HAP-1 (cell line): ENCODE results near the gene SYNDIG1L.

Source experiments
- DNase-seq, 2 experiments: peaks; one replicate each; pipeline ENCODE4 v3.0.0-alpha.2; 2016 to 2020; ENCODE audit warnings: low spot score in 2 of 2
- H3K27me3 ChIP-seq: fragments of 250-450 bp; sonication (Bioruptor Pico); 2 replicates; pipeline ENCODE4 v1.5.1; 2020; ENCODE audit warnings: low read depth, mild to moderate bottlenecking, moderate library complexity
- H3K36me3 ChIP-seq: fragments of 250-450 bp; sonication (Bioruptor Pico); replicated peaks from 2 replicates; pipeline ENCODE4 v1.5.1; 2020; ENCODE audit warnings: mild to moderate bottlenecking
- H3K4me1 ChIP-seq: fragments of 250-450 bp; sonication (Bioruptor Pico); 2 replicates; pipeline ENCODE4 v1.5.1; 2020; ENCODE audit warnings: mild to moderate bottlenecking
- H3K4me3 ChIP-seq: fragments of 250-450 bp; sonication (Bioruptor Pico); 2 replicates; pipeline ENCODE4 v1.5.1; 2020; ENCODE audit warnings: mild to moderate bottlenecking, moderate library complexity
- H3K9me3 ChIP-seq: fragments of 250-450 bp; sonication (Bioruptor Pico); 2 replicates; pipeline ENCODE4 v1.5.1; 2020; ENCODE audit warnings: mild to moderate bottlenecking, moderate library complexity
- in situ Hi-C: fragments of 300-500 bp; cut with MboI; formaldehyde crosslinking; loops from 3 replicates; pipeline ENCODE4 v1.14.3; 2020; ENCODE audit warnings: low sequenced_read_pairs, inconsistent platforms, mixed read lengths

The SYNDIG1L gene

DNA sequence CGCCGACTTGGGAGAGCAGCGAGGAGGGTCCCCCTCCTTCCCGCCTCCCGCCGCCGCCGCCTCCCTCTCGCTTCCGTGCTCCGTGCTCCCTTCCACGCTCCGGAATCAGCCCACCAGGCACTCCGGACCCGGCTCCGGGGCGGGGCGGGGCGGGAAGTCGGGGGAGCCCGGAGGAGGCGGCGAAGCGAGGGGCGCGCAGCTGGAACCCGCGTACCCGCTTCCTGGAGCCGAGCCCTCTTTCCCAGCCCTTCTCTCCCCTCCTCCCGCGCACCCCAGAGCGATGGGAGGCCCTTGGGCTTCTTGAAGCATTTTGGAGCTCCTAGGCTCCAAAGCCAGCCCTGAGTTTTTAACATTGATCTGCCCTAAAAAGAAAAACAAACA is at the start of gene SYNDIG1L:
Gene SYNDIG1L (minus strand): TSS at position 9 of the 381 bp plus-strand sequence. CDS start 16,466 bp downstream, outside the sequence.
- Histone ChIP-seq H3K27me3 (peaks cover 32% of the 10 kb centered on the region), H3K4me3 (no peak within 1 kb of the TSS)

DNA sequence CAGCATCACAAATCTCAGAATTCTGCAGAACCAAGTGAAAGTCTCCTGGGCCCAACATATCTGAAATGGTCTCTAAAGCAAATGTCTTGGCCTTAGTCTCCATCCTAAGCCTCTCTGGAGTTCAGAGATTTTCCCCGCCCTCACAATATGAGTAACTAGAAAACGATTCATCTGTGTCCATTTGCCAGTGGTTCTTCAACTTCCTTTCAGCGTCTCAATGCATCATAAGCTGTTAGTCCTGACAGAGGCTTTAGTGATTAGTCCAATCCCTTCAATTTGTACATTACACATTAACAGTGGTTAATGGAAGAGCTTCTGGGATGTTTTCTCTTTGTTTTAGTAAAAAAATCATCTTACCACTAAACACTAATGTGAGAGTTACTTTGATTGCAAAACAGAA is 49.7 kb upstream of the SYNDIG1L start:
- peaks cover 20% of the 10 kb centered on the region for H3K36me3 ChIP-seq
- no peaks in the 10 kb centered on the region for H3K9me3 ChIP-seq
- H3K4me3 ChIP-seq: no peak overlapping the region
- no peaks in the 10 kb centered on the region for H3K4me1 ChIP-seq
- H3K27me3 ChIP-seq: no peaks in the 10 kb centered on the region
- in situ Hi-C loops: no loop called here
- DNase-seq: no peak

More for the DNA sequence above, at the start of gene SYNDIG1L:
- no peak for DNase-seq
- Histone ChIP-seq H3K4me1 (no peaks in the 10 kb centered on the region), H3K36me3 (no peaks in the 10 kb centered on the region), H3K9me3 (no peaks in the 10 kb centered on the region)
- in situ Hi-C loops: no loop called here

DNA sequence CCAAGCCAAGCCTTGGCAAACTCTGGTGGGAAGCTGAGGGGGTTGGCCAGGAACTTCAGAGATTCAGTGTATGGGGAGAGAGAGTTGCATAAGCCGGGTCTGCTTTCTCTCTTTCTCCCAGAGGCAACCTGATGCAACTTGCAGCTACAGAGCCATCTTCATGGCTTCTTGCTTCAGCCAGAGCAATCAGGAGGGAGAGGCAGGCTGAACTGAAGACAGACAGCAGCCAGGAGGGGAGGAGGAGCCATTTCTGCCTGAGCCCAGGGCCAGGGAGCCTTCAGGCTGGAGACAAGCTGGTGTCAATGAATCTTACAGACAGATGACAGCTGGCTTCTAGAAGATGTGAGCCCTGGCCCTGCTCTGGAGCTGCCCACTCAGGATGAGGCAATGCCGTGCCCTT is 48.4 kb upstream of the SYNDIG1L start:
- H3K27me3 ChIP-seq: no peaks in the 10 kb centered on the region
- H3K36me3 ChIP-seq: peaks cover 11% of the 10 kb centered on the region
- no peak overlapping the region for H3K4me3 ChIP-seq
- in situ Hi-C loops: no loop called here
- no peaks in the 10 kb centered on the region for H3K9me3 ChIP-seq
- H3K4me1 ChIP-seq: no peaks in the 10 kb centered on the region
- no peak for DNase-seq

DNA sequence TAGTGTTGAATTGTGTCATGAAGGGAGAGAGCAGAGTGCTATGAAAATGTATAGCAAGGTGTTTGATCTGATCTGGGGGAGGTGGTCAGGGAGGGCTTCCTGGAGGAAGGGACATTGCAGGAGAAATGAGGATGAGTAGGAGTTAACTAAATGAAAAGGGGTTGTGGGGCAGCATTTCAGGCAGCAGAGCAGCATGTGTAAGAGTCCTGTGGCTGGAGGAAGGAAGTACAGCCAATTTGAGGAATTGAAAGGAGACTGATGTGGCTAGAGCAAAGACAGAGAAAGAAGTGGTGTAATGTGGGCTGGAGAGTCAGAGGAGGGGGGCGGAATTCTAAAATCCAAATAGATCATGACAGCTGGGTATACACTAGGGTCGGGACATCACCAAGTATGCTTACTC is 46.6 kb upstream of the SYNDIG1L start:
- DNase-seq: no peak
- Histone ChIP-seq H3K4me3 (no peak overlapping the region), H3K27me3 (no peaks in the 10 kb centered on the region), H3K9me3 (no peaks in the 10 kb centered on the region), H3K4me1 (no peaks in the 10 kb centered on the region), H3K36me3 (no peaks in the 10 kb centered on the region; the same call in 1 of the 2 replicates)
- in situ Hi-C loops: no loop called here

DNA sequence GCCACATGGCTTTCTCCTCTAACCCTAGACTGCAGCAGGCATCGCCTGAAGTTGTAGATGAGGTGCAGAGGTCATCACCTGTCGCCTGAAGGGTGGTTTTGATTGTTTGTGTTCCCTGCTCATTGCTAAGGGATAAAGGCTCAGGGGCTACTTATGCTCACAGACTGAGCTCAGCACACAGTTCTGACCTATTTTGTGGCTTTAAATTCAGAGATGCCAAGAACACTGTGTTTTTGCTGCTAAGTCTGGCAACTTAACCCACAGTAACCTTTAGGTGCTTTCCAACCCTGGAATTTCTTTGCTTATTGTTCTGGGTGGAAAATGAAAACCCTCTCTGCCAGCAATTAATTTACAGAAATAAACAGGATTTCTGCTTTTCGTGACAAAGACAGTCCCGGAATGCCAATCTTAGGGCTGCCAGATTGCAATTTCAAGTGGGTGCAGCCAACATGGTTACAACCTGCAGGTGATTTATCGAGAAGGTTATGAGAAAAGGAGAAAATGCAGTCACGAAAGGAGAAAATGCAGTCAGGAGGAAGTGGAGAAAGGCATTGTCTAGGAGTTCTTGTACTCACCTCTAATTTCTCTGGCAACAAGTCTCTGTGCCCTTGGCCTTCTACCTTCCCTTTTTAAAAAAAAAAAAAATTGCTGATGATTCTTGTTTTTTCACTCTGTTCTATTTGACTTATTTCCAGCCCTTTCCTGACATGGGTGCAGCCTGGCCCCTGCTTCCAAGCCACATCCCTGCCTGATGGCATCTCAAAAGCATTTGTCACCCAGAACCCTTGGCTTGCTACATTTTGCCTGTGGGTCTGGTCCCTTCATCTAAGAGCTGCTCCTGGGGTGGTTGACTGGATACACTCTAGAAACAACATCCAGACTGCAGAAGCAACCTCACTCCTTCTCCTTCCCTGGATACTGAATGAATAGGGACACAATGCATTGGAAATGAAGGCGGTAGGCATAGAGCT is 43.8 kb upstream of the SYNDIG1L start:
- no peaks in the 10 kb centered on the region for H3K36me3 ChIP-seq
- no peaks in the 10 kb centered on the region for H3K4me1 ChIP-seq
- no peak overlapping the region for H3K4me3 ChIP-seq
- no peak for DNase-seq
- in situ Hi-C loops: loop anchor here (5.0 kb wide), 1 partner anchor 113 kb away; no protein-coding TSS in a partner anchor
- 0 out of 2 replicates have a peak, but pooled peaks cover 5% of the 10 kb centered on the region for H3K27me3 ChIP-seq
- H3K9me3 ChIP-seq: no peaks in the 10 kb centered on the region

DNA sequence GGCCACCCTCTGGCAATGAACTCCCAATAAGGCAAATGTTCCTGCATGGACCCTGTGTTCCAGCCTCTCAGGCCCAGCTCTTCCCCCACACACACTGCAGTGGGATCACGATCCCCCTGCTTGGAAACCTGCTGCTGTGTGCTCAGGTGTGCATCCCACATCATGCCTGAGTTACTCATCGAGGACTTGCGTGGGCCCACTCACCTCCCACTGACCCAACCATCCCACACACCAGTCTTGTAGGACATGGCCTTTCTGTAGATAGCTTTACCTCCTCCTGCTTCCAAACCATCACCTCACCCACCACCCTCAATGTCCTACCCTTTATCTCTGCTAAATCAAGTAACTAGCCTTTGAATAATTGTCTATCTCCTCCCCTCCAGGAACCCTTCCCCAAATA is 42.5 kb upstream of the SYNDIG1L start:
- no peak overlapping the region for H3K4me3 ChIP-seq
- no peaks in the 10 kb centered on the region for H3K36me3 ChIP-seq
- no peaks in the 10 kb centered on the region for H3K4me1 ChIP-seq
- H3K9me3 ChIP-seq: no peaks in the 10 kb centered on the region
- peaks cover 6% of the 10 kb centered on the region; the same call in 1 of the 2 replicates for H3K27me3 ChIP-seq
- DNase-seq: no peak
- in situ Hi-C loops: loop anchor here (5.0 kb wide), 1 partner anchor 111 kb away; no protein-coding TSS in a partner anchor

DNA sequence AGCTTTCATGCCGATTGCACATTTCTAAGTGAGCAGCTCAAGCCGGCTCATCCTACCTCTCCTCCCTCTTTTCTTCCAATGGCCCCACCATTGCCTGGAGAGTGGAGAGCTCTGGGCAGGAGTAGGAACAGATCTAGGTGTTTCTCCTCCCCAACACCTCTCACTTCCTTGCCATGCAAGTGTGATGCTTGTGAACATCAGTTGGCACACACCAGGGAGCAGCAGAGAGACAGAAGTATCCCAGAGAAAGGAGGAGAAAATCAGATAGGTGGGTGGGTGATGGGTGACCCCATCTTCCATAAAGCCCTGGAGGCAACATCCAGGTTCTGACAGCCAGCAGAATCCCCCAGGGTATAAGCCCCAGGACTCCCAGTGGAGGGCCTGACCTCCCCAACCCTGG is 39.3 kb upstream of the SYNDIG1L start:
- H3K9me3 ChIP-seq: no peaks in the 10 kb centered on the region
- peaks cover 9% of the 10 kb centered on the region; the same call in 1 of the 2 replicates for H3K27me3 ChIP-seq
- no peak overlapping the region for H3K4me3 ChIP-seq
- no peaks in the 10 kb centered on the region for H3K4me1 ChIP-seq
- in situ Hi-C loops: loop anchor here (5.0 kb wide), 1 partner anchor 108 kb away; no protein-coding TSS in a partner anchor
- no peak for DNase-seq
- H3K36me3 ChIP-seq: no peaks in the 10 kb centered on the region

DNA sequence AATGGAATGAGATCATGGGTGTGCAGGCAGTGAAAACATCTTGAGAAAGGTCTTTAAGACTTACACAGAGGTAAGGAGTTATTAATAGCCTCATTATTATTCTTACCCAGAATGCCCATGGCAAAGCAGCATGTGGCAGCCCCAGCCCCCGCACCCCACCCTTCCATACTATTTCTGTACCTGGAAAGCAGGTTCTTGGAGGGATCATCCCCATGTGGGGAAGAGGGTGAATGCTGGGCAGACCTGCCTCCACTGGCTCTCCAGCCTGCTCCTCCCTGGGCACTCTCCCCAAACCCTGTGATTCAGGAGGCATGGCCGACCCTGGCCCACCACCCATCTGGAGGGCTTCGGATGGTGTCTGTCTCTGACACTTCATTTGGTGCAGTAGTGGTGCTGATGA is 38.8 kb upstream of the SYNDIG1L start:
- Histone ChIP-seq H3K4me1 (no peaks in the 10 kb centered on the region), H3K4me3 (no peak overlapping the region), H3K36me3 (no peaks in the 10 kb centered on the region), H3K9me3 (no peaks in the 10 kb centered on the region), H3K27me3 (peaks cover 9% of the 10 kb centered on the region; the same call in 1 of the 2 replicates)
- no peak for DNase-seq
- in situ Hi-C loops: loop anchor here (5.0 kb wide), 1 partner anchor 107 kb away; no protein-coding TSS in a partner anchor

DNA sequence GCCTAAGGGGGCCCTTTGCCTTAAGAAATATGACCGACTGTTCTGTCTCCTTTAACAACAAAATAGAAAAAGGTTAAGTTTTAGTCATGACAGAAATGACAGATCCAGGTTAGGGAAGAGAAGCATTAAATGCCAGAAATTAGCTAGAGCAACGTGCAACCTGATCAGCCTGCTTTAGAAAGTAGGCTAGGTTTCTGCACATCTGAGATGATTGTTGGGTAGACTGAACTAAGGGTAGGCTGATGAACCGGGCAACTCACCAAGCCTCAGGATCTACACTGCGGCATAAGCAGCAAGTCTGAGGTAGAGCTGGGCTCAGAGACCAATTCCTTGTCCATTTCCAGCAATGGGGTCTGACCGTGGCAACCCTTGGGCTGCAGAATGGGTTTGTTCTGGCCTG is 37.7 kb upstream of the SYNDIG1L start:
- Histone ChIP-seq H3K36me3 (no peaks in the 10 kb centered on the region), H3K9me3 (no peaks in the 10 kb centered on the region), H3K27me3 (peaks cover 9% of the 10 kb centered on the region; the same call in 1 of the 2 replicates), H3K4me3 (no peak overlapping the region), H3K4me1 (no peaks in the 10 kb centered on the region)
- in situ Hi-C loops: no loop called here
- DNase-seq: no peak

DNA sequence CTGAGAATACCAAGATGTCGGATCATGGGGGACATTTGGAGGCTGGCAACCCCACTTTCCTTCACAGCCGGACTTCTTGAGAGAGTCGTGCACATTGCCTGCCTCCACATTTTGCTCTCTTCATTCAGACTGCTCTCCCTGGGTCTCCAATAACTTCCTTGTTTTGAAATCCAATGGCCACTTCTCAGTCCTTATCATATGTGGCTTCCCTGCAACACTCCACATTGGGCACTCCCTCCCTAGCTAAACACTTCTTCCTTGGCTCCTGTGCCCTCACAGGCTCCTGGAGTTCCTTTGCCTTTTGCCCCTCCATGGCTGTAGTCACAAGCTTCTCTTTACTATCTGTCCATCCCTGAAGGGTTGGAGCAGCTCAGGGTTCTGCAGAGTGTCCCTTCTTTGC is 37.0 kb upstream of the SYNDIG1L start:
- Histone ChIP-seq H3K36me3 (no peaks in the 10 kb centered on the region), H3K27me3 (peaks cover 9% of the 10 kb centered on the region; the same call in 1 of the 2 replicates), H3K9me3 (no peaks in the 10 kb centered on the region), H3K4me1 (no peaks in the 10 kb centered on the region), H3K4me3 (no peak overlapping the region)
- DNase-seq: no peak
- in situ Hi-C loops: no loop called here

DNA sequence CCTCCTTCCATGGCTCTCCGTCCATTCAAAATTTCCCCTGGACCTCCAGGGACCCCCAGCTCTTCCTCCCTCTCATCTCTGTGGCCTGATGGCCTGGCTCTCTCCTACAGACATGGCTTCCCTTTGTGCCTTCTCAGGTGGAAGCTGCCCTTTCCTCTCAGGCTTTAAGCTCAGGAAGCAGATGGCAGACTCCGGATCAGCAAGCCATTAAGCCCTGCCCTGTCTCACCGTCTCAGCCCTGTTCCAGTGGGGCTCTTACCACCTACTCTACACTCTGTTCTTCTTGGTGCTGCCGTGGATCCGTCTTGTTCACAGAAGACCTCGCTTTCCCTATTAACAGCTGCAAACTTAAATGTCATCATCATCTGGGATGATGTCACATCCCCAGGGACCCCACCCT is 34.0 kb upstream of the SYNDIG1L start:
- Histone ChIP-seq H3K36me3 (no peaks in the 10 kb centered on the region), H3K4me3 (no peak overlapping the region), H3K9me3 (no peaks in the 10 kb centered on the region), H3K4me1 (no peaks in the 10 kb centered on the region), H3K27me3 (peaks cover 7% of the 10 kb centered on the region; the same call in 1 of the 2 replicates)
- in situ Hi-C loops: no loop called here
- no peak for DNase-seq

DNA sequence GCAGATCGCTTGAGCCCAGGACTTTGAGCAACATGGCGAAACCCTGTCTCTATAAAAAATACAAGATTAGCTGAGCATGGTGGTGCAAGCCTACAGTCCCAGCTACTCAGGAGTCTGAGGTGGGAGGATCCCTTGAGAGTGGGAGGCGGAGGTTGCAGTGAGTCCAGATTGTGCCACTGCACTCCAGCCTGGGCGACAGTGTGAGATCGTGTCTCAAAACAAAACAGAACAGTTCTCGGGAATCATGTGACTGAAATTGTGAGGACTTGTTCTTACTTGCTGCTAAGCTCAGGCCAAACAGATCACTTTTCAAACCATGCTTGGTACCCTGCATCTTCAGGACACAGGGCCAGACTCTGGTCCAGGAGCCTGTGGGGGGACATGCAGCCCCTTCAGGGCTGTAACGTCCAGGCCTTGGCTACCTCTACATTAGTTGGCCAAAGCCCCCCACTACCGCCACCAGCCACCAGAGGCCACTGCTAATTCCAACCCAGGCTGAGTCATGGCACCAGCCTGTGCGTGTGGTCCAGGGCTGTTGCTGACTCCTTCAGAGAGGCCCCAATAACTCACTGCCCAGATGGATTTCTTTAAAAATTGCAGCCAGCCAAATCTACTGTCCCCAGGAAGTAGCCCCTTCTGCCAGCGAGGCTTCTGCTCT is 33.4 kb upstream of the SYNDIG1L start:
- peaks cover 7% of the 10 kb centered on the region; the same call in 1 of the 2 replicates for H3K27me3 ChIP-seq
- DNase-seq: peak; percentile 4 to 71
- no peaks in the 10 kb centered on the region for H3K4me1 ChIP-seq
- H3K4me3 ChIP-seq: no peak overlapping the region
- H3K9me3 ChIP-seq: no peaks in the 10 kb centered on the region
- in situ Hi-C loops: no loop called here
- no peaks in the 10 kb centered on the region for H3K36me3 ChIP-seq

DNA sequence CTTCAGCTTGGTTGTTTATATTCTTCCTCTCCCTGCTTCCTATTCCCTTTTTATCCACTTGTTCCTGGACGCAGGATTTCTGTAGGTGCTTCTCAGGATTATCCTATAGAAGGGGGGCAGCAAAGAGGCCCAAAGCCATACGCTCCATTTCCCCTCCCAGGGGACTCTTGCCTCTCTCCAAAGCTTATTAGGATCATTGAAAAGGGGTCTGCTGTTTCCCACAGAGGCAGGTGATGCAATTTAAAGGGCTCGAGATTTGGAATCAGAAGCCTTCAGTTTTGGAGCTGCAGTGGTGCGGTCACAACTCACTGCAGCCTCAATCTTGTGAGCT is 31.5 kb upstream of the SYNDIG1L start:
- Histone ChIP-seq H3K4me1 (no peaks in the 10 kb centered on the region), H3K36me3 (no peaks in the 10 kb centered on the region), H3K9me3 (peaks cover 3% of the 10 kb centered on the region; the same call in 1 of the 2 replicates), H3K4me3 (no peak overlapping the region), H3K27me3 (peaks cover 5% of the 10 kb centered on the region; the same call in 1 of the 2 replicates)
- DNase-seq: no peak
- in situ Hi-C loops: no loop called here
